ENCODE results near the gene OR1F1. TPM values are rescaled to one million over a fixed set of nuclear protein-coding genes. Genes with fewer than 3 reads are reported as not detected.

The OR1F1 gene
- total and polyA plus RNA-seq, 2 donors: 0.02 TPM; not detected in 1

GRCh38 chr16:3149193-3149530 lies 38.8 kb upstream of the OR1F1 start:
- H3K27ac ChIP-seq (ENCODE audit: low read depth in 1 of 2, low read length in 1 of 2): no peak overlapping the region
- H3K4me3 ChIP-seq (ENCODE audit: low read length in 2 of 2): no peak overlapping the region
- peaks cover 0 to 3% of the 10 kb centered on the region in 2 donors for H3K36me3 ChIP-seq (ENCODE audit: control insufficient read depth in 2 of 2, insufficient read depth in 2 of 2, low read length in 1 of 2)
- H3K4me1 ChIP-seq (ENCODE audit: control insufficient read depth in 2 of 2, insufficient read depth in 2 of 2, low read length in 2 of 2): peaks cover 0 to 32% of the 10 kb centered on the region in 2 donors
- H3K9me3 ChIP-seq (ENCODE audit: control insufficient read depth in 2 of 2, insufficient read depth in 1 of 2, low read length in 1 of 2): peaks cover 0 to 16% of the 10 kb centered on the region in 2 donors
- no peak for DNase-seq (ENCODE audit: low read depth in 6 of 9, low spot score in 9 of 9)
- peaks cover 42 to 72% of the 10 kb centered on the region in 2 donors for H3K27me3 ChIP-seq (ENCODE audit: control insufficient read depth in 2 of 2, insufficient read depth in 1 of 2, low read length in 1 of 2)
- 95% methylated on average over 6 of the region's 6 CpGs for WGBS

GRCh38 chr16:3149630-3150345 lies 38.2 kb upstream of the OR1F1 start:
- 3% methylated on average over 41 of the region's 41 CpGs for WGBS
- peaks cover 0 to 3% of the 10 kb centered on the region in 2 donors for H3K36me3 ChIP-seq (ENCODE audit: control insufficient read depth in 2 of 2, insufficient read depth in 2 of 2, low read length in 1 of 2)
- peak overlapping the region; percentile 43 for H3K27ac ChIP-seq (ENCODE audit: low read depth in 1 of 2, low read length in 1 of 2)
- peaks cover 0 to 16% of the 10 kb centered on the region in 2 donors for H3K9me3 ChIP-seq (ENCODE audit: control insufficient read depth in 2 of 2, insufficient read depth in 1 of 2, low read length in 1 of 2)
- peak in 1 of 9 donors; percentile 41 for DNase-seq (ENCODE audit: low read depth in 6 of 9, low spot score in 9 of 9)
- peak overlapping the region; percentile 31 to 55 for H3K4me3 ChIP-seq (ENCODE audit: low read length in 2 of 2)
- H3K4me1 ChIP-seq (ENCODE audit: control insufficient read depth in 2 of 2, insufficient read depth in 2 of 2, low read length in 2 of 2): peaks cover 0 to 32% of the 10 kb centered on the region in 2 donors
- peaks cover 42 to 78% of the 10 kb centered on the region in 2 donors for H3K27me3 ChIP-seq (ENCODE audit: control insufficient read depth in 2 of 2, insufficient read depth in 1 of 2, low read length in 1 of 2)

GRCh38 chr16:3150346-3151218 lies 37.4 kb upstream of the OR1F1 start:
- H3K4me1 ChIP-seq (ENCODE audit: control insufficient read depth in 2 of 2, insufficient read depth in 2 of 2, low read length in 2 of 2): peaks cover 0 to 32% of the 10 kb centered on the region in 2 donors
- peak in 7 of 9 donors; percentile 57 to 90 (median 76) for DNase-seq (ENCODE audit: low read depth in 6 of 9, low spot score in 9 of 9)
- H3K4me3 ChIP-seq (ENCODE audit: low read length in 2 of 2): peak overlapping the region; percentile 31 to 55
- H3K9me3 ChIP-seq (ENCODE audit: control insufficient read depth in 2 of 2, insufficient read depth in 1 of 2, low read length in 1 of 2): peaks cover 2 to 16% of the 10 kb centered on the region in 2 donors
- 2% methylated on average over 62 of the region's 62 CpGs for WGBS
- peak overlapping the region; percentile 0 to 50 for H3K27ac ChIP-seq (ENCODE audit: low read depth in 1 of 2, low read length in 1 of 2)
- peaks cover 49 to 85% of the 10 kb centered on the region in 2 donors for H3K27me3 ChIP-seq (ENCODE audit: control insufficient read depth in 2 of 2, insufficient read depth in 1 of 2, low read length in 1 of 2)
- peaks cover 0 to 3% of the 10 kb centered on the region in 2 donors for H3K36me3 ChIP-seq (ENCODE audit: control insufficient read depth in 2 of 2, insufficient read depth in 2 of 2, low read length in 1 of 2)

GRCh38 chr16:3152027-3152276 lies 36.1 kb upstream of the OR1F1 start:
- DNase-seq (ENCODE audit: low read depth in 6 of 9, low spot score in 9 of 9): no peak
- peaks cover 0 to 3% of the 10 kb centered on the region in 2 donors for H3K36me3 ChIP-seq (ENCODE audit: control insufficient read depth in 2 of 2, insufficient read depth in 2 of 2, low read length in 1 of 2)
- H3K4me3 ChIP-seq (ENCODE audit: low read length in 2 of 2): no peak overlapping the region
- no peak overlapping the region for H3K27ac ChIP-seq (ENCODE audit: low read depth in 1 of 2, low read length in 1 of 2)
- peaks cover 2 to 20% of the 10 kb centered on the region in 2 donors for H3K9me3 ChIP-seq (ENCODE audit: control insufficient read depth in 2 of 2, insufficient read depth in 1 of 2, low read length in 1 of 2)
- WGBS: 5% methylated on average over 15 of the region's 15 CpGs
- H3K4me1 ChIP-seq (ENCODE audit: control insufficient read depth in 2 of 2, insufficient read depth in 2 of 2, low read length in 2 of 2): peaks cover 0 to 32% of the 10 kb centered on the region in 2 donors
- H3K27me3 ChIP-seq (ENCODE audit: control insufficient read depth in 2 of 2, insufficient read depth in 1 of 2, low read length in 1 of 2): peaks cover 63 to 97% of the 10 kb centered on the region in 2 donors

GRCh38 chr16:3152277-3152990 lies 35.6 kb upstream of the OR1F1 start:
- Histone ChIP-seq H3K4me1 (ENCODE audit: control insufficient read depth in 2 of 2, insufficient read depth in 2 of 2, low read length in 2 of 2) (peaks cover 0 to 35% of the 10 kb centered on the region in 2 donors), H3K27ac (ENCODE audit: low read depth in 1 of 2, low read length in 1 of 2) (no peak overlapping the region), H3K9me3 (ENCODE audit: control insufficient read depth in 2 of 2, insufficient read depth in 1 of 2, low read length in 1 of 2) (peaks cover 2 to 25% of the 10 kb centered on the region in 2 donors), H3K36me3 (ENCODE audit: control insufficient read depth in 2 of 2, insufficient read depth in 2 of 2, low read length in 1 of 2) (peaks cover 0 to 3% of the 10 kb centered on the region in 2 donors), H3K27me3 (ENCODE audit: control insufficient read depth in 2 of 2, insufficient read depth in 1 of 2, low read length in 1 of 2) (peaks cover 65 to 100% of the 10 kb centered on the region in 2 donors), H3K4me3 (ENCODE audit: low read length in 2 of 2) (peak overlapping the region; percentile 5 to 9)
- DNase-seq (ENCODE audit: low read depth in 6 of 9, low spot score in 9 of 9): peak in 1 of 9 donors; percentile 63
- WGBS: 2% methylated on average over 42 of the region's 42 CpGs

- H3K27ac ChIP-seq (ENCODE audit: low read depth in 1 of 2, low read length in 1 of 2): no peak overlapping the region
These were observed 35.0 kb upstream of the OR1F1 start for GRCh38 chr16:3152991-3153368.

GRCh38 chr16:3155181-3155580 lies 32.8 kb upstream of the OR1F1 start:
- no peak overlapping the region for H3K27ac ChIP-seq (ENCODE audit: low read depth in 1 of 2, low read length in 1 of 2)
- peaks cover 62 to 100% of the 10 kb centered on the region in 2 donors for H3K27me3 ChIP-seq (ENCODE audit: control insufficient read depth in 2 of 2, insufficient read depth in 1 of 2, low read length in 1 of 2)
- no peak for DNase-seq (ENCODE audit: low read depth in 6 of 9, low spot score in 9 of 9)
- peaks cover 2 to 37% of the 10 kb centered on the region in 2 donors for H3K9me3 ChIP-seq (ENCODE audit: control insufficient read depth in 2 of 2, insufficient read depth in 1 of 2, low read length in 1 of 2)
- 97% methylated on average over 2 of the region's 2 CpGs for WGBS
- no peak overlapping the region for H3K4me3 ChIP-seq (ENCODE audit: low read length in 2 of 2)
- H3K36me3 ChIP-seq (ENCODE audit: control insufficient read depth in 2 of 2, insufficient read depth in 2 of 2, low read length in 1 of 2): no peaks in the 10 kb centered on the region
- peaks cover 11 to 45% of the 10 kb centered on the region in 2 donors for H3K4me1 ChIP-seq (ENCODE audit: control insufficient read depth in 2 of 2, insufficient read depth in 2 of 2, low read length in 2 of 2)

More at GRCh38 chr16:3152991-3153368, 35.0 kb upstream of the OR1F1 start:
- H3K36me3 ChIP-seq (ENCODE audit: control insufficient read depth in 2 of 2, insufficient read depth in 2 of 2, low read length in 1 of 2): peaks cover 0 to 3% of the 10 kb centered on the region in 2 donors
- peaks cover 3 to 41% of the 10 kb centered on the region in 2 donors for H3K4me1 ChIP-seq (ENCODE audit: control insufficient read depth in 2 of 2, insufficient read depth in 2 of 2, low read length in 2 of 2)
- H3K4me3 ChIP-seq (ENCODE audit: low read length in 2 of 2): no peak overlapping the region
- DNase-seq (ENCODE audit: low read depth in 6 of 9, low spot score in 9 of 9): no peak
- 15% methylated on average over 8 of the region's 8 CpGs for WGBS
- peaks cover 64 to 100% of the 10 kb centered on the region in 2 donors for H3K27me3 ChIP-seq (ENCODE audit: control insufficient read depth in 2 of 2, insufficient read depth in 1 of 2, low read length in 1 of 2)
- H3K9me3 ChIP-seq (ENCODE audit: control insufficient read depth in 2 of 2, insufficient read depth in 1 of 2, low read length in 1 of 2): peaks cover 2 to 30% of the 10 kb centered on the region in 2 donors

GRCh38 chr16:3155972-3156371 lies 32.0 kb upstream of the OR1F1 start:
- peaks cover 2 to 37% of the 10 kb centered on the region in 2 donors for H3K9me3 ChIP-seq (ENCODE audit: control insufficient read depth in 2 of 2, insufficient read depth in 1 of 2, low read length in 1 of 2)
- no peak for DNase-seq (ENCODE audit: low read depth in 6 of 9, low spot score in 9 of 9)
- no peaks in the 10 kb centered on the region for H3K36me3 ChIP-seq (ENCODE audit: control insufficient read depth in 2 of 2, insufficient read depth in 2 of 2, low read length in 1 of 2)
- H3K4me3 ChIP-seq (ENCODE audit: low read length in 2 of 2): no peak overlapping the region
- 98% methylated on average over 3 of the region's 3 CpGs for WGBS
- H3K27ac ChIP-seq (ENCODE audit: low read depth in 1 of 2, low read length in 1 of 2): no peak overlapping the region
- H3K4me1 ChIP-seq (ENCODE audit: control insufficient read depth in 2 of 2, insufficient read depth in 2 of 2, low read length in 2 of 2): peaks cover 11 to 38% of the 10 kb centered on the region in 2 donors
- H3K27me3 ChIP-seq (ENCODE audit: control insufficient read depth in 2 of 2, insufficient read depth in 1 of 2, low read length in 1 of 2): peaks cover 58 to 98% of the 10 kb centered on the region in 2 donors
